NCI-H226 (cell line): ENCODE results near the gene NFYC.

Experiments
- DNase-seq: peaks from one replicate; pipeline ENCODE4 v3.0.0-alpha.2; 2015

The NFYC gene

DNA sequence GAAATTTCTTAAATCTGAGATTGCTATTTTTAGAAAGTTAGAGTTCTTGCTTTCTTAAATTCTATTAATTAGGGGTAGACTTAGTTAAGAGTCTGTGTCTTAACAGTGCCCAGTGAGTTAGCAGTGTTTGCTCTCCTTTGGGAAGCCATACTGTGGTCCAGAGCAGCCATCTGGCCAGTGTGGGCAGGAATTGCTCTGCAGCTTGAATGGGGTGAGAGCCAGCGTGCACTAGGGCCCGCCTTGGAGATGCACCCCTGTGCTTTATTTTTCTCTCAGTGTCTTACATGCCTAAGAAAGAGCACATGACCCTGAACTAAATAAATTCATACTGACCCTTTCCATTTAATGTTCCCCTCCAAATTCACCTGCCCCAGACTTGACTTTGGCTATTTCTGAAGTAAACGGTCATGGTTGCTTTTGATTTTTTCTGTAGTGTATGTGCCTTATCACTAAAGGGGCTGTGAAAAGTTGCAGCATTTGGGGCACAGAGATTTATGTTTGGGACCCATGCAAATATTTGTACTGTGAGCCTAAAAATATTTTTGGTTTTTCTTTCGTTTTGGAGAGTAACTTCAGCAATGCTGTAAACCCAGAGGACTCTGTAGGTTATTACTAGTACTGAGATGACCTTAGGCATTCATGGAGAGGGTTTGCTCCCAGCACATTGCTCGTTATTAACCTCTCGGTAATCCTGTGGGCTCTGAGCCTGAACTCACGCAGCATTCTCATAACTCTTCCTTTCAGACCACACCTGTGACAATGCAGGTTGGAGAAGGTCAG, 70.8 kb downstream of the NFYC start:
- no peak for DNase-seq

DNA sequence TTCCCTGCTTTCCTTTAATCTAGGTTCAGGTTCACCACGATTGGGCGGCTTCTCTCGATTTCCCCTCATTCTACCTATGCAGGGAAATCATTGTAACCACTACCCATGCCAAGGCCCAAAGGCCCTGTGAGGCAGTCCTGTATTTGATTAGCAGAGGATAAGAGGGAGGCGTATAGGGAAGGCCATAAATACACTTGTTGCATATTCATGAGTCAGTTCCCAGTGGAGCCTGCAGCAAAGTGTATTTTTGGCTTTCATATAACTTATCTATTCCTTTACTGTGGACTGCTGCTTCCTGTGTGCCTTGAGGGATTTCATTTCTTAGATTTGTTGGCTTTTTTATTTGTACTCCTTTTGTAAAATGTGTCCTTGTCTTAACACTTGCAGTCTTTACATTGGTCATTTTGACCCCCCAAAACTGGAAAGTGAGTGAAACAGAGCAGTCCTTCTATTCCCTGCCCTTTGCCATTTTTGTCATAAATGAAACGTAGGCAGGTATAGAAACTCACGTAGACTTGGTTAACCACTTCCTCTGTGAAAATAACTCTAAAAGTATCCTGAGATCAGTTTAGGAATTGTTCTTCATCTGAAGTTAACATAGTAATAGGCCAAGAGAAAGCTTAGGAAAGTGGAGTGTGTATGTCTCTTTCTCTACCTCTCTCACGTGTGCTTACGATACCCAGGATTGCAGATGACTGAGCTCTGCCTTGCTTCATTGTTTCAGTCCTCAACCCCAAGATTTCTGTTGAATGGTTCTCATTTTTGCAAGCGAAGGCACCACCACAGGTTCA, 72.4 kb downstream of the NFYC start:
- no peak for DNase-seq

DNA sequence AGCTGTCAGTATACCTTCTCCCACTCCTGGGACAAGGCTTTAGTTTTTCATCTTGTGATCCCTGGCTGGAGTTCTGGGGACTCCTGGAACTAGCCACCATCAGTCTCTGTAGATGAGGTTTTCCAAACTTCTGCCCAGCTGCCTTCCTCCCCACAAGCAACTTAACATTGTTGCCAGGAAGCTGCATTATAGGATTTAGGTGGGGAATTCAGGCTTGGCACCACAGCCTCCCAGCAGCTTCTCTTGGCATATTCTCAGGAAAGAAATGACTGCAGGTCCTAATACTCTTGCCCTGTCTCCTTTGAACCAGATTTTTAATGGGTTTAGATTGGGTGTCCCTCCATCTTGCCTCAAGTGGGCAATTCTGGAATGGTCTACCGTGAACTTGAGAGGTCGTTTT, 73.5 kb downstream of the NFYC start:
- DNase-seq, result no peak

DNA sequence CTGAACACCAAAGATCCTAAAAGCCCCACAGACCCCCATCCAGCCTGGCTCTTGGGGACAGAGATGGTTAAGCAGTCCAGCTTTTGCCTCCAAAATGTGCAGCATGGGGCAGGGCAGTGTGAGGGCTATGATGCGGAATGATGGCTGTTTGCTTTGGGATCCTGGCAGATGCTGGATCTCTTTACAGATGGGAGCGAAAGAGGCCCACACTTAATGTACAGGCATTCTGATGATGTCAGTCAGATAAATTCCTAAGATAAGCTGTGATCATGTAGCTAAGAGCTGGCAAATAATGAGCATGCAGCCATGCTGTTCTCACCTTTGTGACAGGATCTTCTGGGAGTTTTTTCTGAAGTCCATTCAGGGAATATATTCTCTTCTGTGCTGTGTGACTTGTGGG, 74.5 kb downstream of the NFYC start:
- no peak for DNase-seq

DNA sequence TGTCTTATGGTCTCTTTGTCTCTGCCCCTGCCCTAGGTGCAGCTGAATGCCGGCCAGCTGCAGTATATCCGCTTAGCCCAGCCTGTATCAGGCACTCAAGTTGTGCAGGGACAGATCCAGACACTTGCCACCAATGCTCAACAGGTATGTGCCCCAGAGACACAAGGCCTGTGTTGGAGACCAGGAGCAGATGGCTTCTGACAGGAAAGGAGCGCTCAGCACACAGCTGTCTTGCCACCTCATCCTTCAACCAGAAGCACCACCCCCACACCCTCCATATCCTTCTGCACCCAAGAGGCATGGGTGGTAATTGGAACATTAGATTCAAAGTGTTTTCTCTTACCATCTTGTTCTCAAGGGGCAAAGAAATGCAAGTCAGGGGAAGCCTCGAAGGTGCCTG, 75.1 kb downstream of the NFYC start:
- no peak for DNase-seq

DNA sequence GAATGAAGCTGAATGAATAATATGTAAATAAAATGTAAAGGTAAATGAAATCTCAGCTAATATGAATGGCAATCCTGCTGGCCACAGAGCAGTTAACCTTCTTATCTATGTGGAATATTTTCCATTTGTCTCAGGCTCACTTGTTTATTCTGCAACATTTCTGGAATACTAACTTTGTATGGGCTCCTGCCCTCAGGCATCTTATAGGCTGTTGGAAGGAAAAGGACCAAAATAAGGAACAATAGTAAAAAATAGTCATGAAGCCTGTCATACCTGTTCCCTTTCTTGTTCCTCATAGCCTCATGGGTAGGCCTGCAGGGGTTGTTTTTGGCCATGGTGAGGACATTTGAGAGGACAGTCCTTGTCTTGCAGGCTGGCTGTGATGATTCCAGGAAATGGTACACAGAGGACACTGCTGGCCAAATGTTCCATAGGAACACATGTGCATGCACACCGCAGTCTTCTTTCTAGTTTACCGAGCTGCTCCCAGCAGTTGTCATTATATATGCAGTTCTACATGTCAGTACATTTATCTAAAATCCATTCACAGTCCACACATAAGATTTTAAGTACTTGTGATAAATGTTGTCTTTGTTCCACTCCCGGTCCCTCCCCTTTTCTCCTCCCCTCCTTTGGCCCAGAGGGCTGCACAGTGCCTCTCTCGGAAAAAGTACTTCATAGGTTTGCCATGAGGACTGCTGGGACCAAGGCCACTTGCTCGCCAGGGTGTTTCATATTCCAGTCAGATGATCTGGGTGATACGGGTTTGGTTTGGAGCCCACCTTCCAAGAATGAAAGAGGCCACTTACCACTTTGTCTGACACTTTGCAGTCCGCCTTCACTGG, 76.9 kb downstream of the NFYC start:
- DNase-seq, result no peak

DNA sequence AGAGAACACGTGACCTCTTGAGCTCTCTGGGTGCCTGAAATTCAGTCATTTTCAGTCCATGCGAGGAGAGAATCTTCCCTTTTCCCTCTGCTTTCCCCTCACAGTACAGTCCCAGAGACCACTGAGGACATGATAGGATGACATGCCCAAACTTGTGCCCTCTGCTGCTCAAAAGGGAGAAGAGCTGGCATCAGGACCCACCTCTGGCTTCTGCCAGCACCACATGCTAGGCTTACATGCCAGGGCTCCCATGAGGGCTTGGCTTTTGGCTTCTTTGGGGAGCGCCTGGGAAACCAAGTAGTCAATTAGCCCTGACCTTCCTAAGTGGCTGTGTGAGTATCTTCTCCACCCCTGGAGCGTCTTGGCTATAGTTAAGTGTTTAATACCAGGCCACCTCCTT, 78.3 kb downstream of the NFYC start:
- no peak for DNase-seq

DNA sequence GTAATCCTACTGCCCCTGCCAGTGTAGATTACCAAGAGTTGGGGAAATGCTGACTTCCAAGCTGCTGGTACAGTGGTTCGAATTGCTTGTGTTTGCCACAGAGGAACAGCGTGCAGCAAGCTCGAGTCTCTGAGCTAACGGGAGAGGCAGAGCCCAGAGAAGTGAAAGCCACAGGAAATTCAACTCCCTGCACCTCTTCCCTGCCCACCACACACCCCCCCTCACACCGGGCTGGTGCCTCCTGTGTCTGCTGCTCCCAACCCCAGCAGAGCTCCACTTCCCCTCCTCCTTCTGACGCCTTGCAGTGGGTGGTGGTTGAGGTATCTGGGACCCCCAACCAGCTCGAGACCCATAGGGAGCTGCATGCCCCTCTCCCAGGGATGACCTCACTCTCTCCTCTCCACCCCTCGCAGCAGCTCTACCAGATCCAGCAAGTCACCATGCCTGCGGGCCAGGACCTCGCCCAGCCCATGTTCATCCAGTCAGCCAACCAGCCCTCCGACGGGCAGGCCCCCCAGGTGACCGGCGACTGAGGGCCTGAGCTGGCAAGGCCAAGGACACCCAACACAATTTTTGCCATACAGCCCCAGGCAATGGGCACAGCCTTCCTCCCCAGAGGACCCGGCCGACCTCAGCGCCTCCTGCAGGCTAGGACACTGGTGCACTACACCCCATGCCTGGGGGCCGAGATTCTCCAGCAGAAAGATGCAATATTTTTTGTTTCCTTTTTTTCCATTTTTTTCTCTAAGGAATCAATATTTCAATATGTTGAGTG, 79.0 kb downstream of the NFYC start:
- DNase-seq, result no peak

DNA sequence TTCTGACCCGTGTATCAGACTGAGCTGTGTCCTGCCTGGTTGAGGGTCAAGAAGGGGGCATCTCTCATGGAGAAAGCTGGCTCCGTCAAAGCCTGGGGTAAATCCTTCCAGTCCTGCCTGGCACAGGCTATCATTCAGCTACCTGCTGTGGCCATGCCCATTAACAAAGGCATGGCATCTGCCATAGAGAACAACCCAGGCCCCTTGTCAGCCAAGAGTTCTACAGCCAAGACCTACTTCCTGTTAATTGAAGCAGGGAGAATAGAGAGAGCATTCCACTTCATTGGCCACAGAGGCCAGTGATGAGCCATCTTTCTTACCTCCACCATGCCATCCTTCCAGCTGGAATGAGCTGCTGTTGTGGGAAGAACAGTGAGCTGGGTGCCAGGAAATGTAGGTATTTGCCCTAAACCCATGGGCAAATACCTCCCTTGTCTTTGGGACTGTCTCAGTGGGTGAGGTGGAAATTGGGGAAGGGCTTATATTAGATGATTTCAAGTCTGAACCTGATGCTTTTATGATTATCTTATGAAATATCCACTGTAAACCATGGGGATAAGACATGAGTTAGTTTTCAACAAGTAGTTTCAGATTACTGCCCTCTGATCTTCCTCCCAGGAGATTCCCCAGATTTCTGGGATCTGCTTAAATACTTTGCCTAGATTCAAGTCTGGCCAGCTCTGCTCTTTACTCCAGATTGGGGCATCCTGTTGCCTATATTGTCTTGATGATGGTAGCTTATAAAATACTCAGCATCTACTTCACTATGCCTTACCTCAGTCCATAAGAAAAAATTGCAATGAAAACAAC, 80.8 kb downstream of the NFYC start:
- no peak for DNase-seq

DNA sequence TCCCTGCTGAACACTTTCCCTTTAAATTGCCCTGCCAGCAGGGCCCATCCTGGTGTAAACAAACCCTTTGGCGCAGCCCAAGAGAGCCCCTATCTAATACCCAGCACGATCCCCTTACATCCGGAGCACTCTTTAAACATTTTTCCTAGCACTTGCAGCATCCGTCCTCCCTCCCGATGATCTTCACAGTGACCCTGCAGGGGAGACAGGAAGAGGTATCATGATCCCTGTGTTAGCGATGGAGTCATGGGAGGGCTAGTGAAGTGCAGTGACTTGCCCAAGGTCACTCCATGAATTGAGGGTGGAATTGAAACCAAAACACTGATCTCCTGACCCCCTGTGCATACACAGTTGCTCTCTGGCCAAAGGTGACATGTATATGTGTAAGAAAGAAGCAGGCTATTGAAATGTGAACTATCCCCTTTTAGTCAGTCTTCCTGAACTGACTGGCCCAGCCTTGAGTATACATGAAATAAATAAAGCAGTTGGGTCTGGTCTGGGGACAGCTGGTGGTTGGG, 82.3 kb downstream of the NFYC start:
- DNase-seq, result no peak

DNA sequence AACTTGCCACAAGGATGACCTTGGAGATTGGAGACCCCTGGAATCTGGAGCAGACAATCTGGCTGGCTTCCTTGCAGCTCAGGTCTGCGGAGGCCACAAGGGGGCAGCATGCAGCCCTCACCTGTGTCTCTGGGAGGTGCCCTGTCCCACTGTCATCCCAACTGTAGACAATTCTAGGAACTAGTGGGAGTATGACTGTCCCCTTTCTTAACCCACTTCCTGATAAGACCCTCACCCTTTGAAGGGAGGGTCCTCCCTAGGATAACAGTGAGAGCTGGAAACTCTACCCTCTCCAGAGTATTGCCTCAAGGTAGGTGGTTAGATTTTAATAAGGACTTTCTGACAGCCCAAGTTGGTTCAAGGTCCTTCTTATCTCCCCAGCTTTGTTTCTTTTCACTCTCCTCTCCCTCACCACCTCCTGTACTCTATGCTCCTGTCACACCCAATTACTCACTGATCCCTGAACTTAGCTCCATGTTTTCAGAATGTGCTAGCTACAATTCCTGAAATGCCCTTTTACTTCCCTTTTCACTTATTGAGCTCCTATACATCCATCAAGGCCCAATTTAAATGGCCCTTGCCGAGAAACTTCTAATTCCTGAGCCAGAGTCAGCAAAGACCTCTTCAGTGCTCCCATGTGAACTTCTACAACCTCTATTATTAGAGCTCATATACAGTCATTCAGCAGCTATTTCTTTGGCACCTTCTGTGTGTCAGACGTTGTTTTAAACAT, 82.9 kb downstream of the NFYC start:
- DNase-seq, result no peak

DNA sequence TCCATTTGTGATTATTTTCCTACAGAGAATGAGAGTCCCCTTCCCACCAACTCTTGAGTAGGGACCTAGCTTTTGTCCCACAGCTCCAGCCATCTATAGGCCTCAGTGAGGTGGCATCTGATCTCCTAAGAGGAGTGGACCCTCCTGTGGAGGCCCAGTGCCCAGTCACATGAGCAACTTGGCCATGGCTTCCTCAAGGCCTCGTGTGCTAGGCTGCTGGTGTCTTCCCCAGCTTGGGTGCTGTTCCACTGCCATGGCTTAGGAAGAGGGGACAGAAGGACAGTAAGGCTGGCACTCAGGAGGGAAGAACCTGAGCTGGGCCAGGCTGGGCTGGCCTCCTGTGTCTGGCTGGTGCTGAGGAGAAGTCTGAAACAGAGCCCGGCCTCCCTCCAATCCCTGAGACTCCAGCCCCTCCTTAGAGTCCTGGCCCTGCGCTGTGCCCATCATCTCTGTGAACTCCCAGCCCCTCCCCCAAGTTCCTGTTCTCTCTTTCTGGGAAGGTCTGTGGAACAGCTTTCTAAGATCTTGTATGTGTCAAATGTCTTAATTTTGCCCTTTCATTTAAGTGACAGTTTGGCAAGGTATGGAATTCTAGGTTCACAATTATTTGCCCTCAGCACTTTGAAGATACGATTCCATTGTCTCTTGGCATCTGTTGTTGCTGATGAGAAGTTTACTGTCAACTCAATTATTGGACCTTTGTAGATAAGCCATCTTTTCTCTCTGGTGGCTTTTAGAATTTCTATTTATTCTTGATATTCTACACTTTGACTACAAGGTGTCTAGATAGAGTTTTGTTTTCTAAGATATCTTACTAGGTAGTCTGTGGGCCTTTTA, 85.0 kb downstream of the NFYC start:
- no peak for DNase-seq

DNA sequence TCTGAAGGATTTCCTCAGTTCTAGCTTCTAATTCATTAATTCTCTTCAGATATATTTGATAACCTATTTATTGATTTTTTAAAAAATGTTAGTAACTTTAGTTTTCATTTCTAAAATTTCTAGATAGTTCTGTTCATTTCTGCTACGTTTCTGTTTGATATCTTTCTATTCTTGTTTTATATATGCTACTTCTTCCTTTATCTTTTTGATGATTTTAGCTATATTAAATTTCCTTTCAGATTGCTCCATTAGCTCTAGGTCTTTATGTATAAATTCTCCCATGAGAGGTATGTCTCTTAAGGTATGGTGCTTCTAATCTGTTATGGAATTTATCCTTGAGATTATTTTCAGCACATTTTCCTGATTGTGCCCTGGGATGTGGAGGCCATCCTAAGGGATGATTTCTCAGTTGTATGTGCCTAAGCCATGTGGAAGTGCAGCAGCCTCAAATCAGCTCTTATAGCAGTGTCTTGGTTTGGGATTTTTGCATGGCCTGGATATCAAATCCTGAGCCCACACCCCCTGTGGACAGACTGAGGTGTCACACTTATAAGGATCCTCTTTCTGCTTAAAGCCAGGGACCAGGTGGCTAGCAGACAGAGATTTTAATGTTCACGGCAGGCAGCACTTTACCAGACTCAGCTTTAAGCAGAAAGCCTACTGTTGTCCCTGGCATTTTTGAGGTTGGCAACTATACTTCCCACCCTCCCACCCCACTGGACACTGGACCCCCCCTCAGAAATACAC, 85.9 kb downstream of the NFYC start:
- no peak for DNase-seq

DNA sequence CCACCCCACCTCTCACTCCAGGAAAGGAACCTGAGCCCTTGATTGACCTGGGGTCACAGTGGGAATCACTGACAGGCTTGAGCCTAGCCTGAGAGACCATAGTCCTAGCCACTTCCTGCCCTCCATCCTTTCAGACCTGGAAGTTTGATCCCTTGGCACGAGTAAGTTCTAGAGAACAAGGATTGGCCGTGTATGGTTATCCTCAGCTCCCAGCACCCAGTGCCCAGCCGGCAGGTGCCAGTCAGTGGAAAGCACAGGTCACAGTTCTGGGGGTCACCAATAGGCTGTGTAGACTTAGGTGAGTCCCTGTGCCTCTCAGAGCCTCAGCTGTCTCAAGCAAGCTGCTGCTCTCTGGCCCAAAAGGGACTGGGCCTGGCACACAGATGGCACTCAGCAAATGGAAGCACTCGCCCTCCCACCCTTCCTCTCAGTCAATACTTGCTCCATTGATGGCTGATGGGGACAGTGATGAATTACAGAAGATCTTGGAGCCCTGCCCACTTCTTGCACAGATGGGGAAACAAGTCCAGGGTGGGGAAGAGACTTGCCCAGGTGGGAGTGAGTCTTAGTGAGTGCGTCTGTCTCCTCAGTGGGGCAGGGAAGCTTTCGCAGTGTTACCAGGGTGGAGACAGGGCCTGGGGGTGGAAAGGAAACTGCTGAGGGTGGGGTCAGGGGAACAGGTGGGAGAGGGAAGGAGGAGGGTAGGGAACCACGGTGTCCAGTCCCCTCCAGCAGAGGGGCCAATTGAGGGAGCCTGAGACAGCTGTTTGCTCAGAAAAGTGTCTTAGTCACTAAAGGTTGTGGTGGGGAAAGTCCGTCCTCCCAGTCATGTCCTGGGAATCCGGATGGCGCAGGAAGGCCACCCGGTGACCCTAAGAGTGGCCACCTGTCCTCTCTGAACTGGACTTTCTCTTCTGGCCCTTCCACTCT, 89.4 kb downstream of the NFYC start:
- DNase-seq, result no peak

DNA sequence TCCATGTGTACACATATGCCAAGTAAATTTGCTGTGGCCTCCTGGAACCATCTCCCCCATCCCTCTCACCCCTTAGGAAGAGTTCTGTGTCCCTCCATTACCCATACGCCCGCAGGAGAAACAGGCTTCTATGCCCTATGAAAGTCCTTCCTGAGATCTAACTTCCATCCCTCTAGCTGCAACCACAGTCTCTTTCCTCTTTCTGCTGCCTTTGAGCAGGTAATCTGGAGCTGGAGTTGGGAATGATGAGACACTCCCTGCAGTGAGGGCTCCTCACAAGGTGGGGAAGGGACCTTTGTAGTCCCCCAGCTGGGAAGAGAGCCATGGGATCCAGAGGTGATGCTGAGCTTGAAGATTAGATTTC, 90.1 kb downstream of the NFYC start:
- DNase-seq, result no peak

DNA sequence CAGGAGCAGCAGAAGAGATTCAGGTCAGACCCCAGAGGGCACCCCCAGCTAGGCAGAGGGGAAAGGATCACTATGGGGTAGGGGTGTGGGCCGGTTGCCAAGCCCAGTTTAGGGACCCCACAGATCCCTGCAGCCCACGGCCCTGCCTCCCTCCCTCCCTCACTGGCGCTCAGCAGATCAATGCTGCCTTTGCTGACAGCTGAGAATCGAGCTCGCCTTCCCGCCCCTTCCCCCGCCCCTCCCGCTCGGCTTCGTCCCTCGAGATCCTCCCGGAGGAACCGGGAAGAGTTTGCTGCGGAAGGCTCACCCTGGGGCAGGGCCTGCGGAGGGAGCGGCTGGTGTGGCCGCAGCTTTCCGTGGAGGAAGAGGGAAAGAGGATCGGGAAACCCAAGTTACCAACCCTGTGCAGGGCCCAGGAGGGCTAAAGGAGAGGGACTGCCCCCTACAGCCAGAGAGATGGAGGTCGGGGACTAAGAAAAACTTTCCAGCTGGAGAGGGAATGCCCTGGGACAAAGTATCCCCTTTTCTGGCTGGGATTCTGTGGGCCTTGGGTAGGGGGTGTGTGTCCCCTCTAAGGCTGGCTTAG, 91.0 kb downstream of the NFYC start:
- no peak for DNase-seq

DNA sequence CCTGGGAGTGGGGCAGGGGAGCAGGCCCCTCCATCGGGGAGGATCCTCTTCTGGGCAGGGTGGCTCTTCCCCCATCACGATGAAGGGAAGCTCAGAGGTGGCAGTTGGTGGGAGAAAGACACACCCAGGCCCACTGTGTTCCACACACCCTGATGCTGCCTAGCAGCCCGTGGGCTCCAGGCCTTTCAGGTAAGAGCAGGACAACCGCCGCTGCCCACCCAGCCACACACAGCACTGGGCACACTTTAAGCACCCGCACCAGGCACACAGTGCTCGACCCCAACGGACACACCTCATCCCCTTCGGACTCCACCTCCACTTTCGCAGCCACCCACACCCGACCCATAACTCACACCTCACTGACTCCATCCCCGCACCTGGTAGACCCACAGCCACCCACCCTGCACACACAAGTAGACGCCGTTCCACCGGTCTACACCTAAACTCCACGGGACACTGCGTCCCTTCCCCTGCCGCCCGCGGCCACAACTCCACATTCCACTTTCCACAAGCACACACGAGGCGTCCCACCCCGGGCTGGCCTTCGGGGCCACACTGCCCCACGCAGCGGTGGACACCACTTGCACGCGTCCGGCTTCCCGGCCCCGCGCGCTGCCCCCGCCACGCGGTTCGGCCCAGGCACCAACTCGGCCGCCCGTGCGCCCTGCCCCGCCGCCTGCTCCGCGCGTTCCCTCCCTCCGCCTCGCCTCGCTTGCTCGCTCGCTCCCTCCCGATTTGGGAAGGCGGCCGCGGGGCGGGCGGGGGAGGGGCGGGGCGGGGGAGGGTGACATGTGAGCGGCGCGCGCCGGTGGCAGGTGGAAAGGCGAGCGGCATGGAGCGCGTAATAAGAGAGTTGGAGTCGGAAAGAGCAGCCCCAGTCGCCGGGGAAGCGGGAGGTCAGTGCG, 91.7 kb downstream of the NFYC start, which contains the start of gene KCNQ4:
Gene KCNQ4 (plus strand): TSS at position 787 of the 905 bp plus-strand sequence. CDS start 307 bp downstream, outside the sequence.
- DNase-seq, result no peak
